ENCODE data around the gene B3GNT3. TPM values are rescaled to one million over a fixed set of nuclear protein-coding genes. Genes with fewer than 3 reads are reported as not detected.
"Not testable (repeated sequence)": the region's sequence is repeated elsewhere in the genome, so short reads cannot be mapped to it uniquely, and the experiment has no call there.

Gene B3GNT3
- total RNA-seq, 4 donors from 2014 or later, result 0.20 to 2.4 (median 0.44) TPM; not detected in 1

DNA sequence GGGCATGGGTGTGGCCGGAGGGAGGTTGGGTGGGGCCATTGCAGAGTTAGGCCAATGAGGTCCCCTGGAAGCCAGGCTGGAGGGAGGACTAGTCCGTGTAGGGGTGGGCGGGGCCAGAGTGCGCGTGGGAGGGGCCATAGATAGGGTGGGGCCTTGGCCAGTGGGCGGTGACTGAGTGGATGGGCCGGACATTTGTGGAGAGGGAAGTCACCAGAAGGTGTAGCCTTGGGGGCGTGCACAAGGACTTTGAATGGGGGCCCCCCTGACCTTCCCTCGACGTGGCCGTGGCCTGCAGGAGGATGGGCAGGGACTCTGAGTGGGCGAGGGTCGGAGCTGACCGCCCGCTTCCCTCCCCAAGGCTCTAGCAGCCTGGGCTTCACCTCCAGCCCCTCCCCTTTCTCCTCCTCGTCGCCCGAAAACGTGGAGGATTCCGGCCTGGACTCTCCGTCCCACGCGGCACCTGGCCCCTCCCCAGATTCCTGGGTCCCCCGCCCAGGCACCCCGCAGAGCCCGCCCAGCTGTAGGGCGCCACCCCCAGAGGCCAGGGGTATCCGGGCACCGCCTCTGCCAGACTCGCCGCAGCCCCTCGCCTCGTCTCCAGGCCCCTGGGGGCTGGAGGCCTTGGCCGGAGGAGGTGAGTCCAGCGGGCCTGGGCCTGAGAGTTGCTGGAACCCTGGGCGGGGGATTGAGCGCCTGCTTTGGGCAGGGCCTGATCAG is 16.5 kb upstream of the B3GNT3 start:
- H3K36me3 ChIP-seq, result no peaks in the 10 kb centered on the region
- no peak for TF ChIP-seq EP300 (IDR thresholded peaks at IDR 0.05)
- TF ChIP-seq, protein P1, sequence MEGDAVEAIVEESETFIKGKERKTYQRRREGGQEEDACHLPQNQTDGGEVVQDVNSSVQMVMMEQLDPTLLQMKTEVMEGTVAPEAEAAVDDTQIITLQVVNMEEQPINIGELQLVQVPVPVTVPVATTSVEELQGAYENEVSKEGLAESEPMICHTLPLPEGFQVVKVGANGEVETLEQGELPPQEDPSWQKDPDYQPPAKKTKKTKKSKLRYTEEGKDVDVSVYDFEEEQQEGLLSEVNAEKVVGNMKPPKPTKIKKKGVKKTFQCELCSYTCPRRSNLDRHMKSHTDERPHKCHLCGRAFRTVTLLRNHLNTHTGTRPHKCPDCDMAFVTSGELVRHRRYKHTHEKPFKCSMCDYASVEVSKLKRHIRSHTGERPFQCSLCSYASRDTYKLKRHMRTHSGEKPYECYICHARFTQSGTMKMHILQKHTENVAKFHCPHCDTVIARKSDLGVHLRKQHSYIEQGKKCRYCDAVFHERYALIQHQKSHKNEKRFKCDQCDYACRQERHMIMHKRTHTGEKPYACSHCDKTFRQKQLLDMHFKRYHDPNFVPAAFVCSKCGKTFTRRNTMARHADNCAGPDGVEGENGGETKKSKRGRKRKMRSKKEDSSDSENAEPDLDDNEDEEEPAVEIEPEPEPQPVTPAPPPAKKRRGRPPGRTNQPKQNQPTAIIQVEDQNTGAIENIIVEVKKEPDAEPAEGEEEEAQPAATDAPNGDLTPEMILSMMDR (IDR thresholded peaks at IDR 0.05), result no peak
- no peak for TF ChIP-seq POLR2A (IDR thresholded peaks at IDR 0.05)
- H3K4me1 ChIP-seq, result peaks cover 0 to 25% (median 5%) of the 10 kb centered on the region in 4 donors
- 3 to 6% methylated on average over 22 to 23 of the region's 37 CpGs for WGBS, 2 donors
- H3K27ac ChIP-seq, result no peak overlapping the region
- H3K4me3 ChIP-seq, result peak overlapping the region in 1 of 4 donors; percentile 21
- no peaks in the 10 kb centered on the region for H3K9me3 ChIP-seq
- H3K27me3 ChIP-seq, result peaks cover 0 to 34% of the 10 kb centered on the region in 2 donors
- peak in 1 of 2 donors; percentile 32 for DNase-seq (ENCODE audit: low spot score in 2 of 2)

GRCh38 chr19:17778968-17779929 is 15.7 kb upstream of the B3GNT3 start:
- no peaks in the 10 kb centered on the region for H3K9me3 ChIP-seq
- 13 to 17% methylated on average over 25 of the region's 25 CpGs for WGBS, 2 donors
- TF ChIP-seq POLR2A (IDR thresholded peaks at IDR 0.05) (no peak), EP300 (IDR thresholded peaks at IDR 0.05) (no peak)
- TF ChIP-seq, protein P1 (IDR thresholded peaks at IDR 0.05), result no peak
- peaks cover 0 to 29% (median 5%) of the 10 kb centered on the region in 4 donors for H3K4me1 ChIP-seq
- peak in 1 of 2 donors; percentile 52 for DNase-seq (ENCODE audit: low spot score in 2 of 2)
- no peak overlapping the region for H3K27ac ChIP-seq
- H3K4me3 ChIP-seq, result peak overlapping the region in 1 of 4 donors; percentile 21
- H3K27me3 ChIP-seq, result peaks cover 0 to 34% of the 10 kb centered on the region in 2 donors
- no peaks in the 10 kb centered on the region for H3K36me3 ChIP-seq

GRCh38 chr19:17780781-17781180 is 14.2 kb upstream of the B3GNT3 start:
- Histone ChIP-seq H3K36me3 (no peaks in the 10 kb centered on the region), H3K4me3 (no peak overlapping the region), H3K27me3 (peaks cover 0 to 34% of the 10 kb centered on the region in 2 donors), H3K27ac (no peak overlapping the region), H3K9me3 (no peaks in the 10 kb centered on the region), H3K4me1 (peaks cover 0 to 31% (median 5%) of the 10 kb centered on the region in 4 donors)
- WGBS, 2 donors, result 86 to 95% methylated on average over 2 of the region's 2 CpGs
- TF ChIP-seq, protein P1 (IDR thresholded peaks at IDR 0.05), result no peak
- TF ChIP-seq EP300 (IDR thresholded peaks at IDR 0.05), result no peak
- TF ChIP-seq POLR2A (IDR thresholded peaks at IDR 0.05), result no peak
- DNase-seq (ENCODE audit: low spot score in 2 of 2), result no peak

- WGBS, 2 donors, result 56 to 60% methylated on average over 5 of the region's 5 CpGs
- not testable (repeated sequence) for H3K27ac ChIP-seq; DNase-seq (ENCODE audit: low spot score in 2 of 2); H3K4me3 ChIP-seq; H3K36me3 ChIP-seq; H3K9me3 ChIP-seq
- H3K4me1 ChIP-seq, result peaks cover 0 to 17% (median 0%) of the 10 kb centered on the region in 4 donors
- peaks cover 0 to 21% of the 10 kb centered on the region in 2 donors for H3K27me3 ChIP-seq
Observed at GRCh38 chr19:17783721-17784120, 11.2 kb upstream of the B3GNT3 start.

- Histone ChIP-seq H3K4me3 (no peak overlapping the region), H3K4me1 (peaks cover 0 to 11% (median 0%) of the 10 kb centered on the region in 4 donors), H3K27ac (no peak overlapping the region), H3K36me3 (peaks cover 0 to 5% (median 0%) of the 10 kb centered on the region in 3 donors), H3K27me3 (peaks cover 0 to 15% of the 10 kb centered on the region in 2 donors), H3K9me3 (no peaks in the 10 kb centered on the region)
- TF ChIP-seq, protein P1 (IDR thresholded peaks at IDR 0.05), result peak; percentile 63 to 77 (median 72)
- TF ChIP-seq POLR2A (IDR thresholded peaks at IDR 0.05) (no peak), EP300 (IDR thresholded peaks at IDR 0.05) (no peak)
- 45 to 49% methylated on average over 32 of the region's 32 CpGs for WGBS, 2 donors
- peak in 1 of 2 donors; percentile 71 for DNase-seq (ENCODE audit: low spot score in 2 of 2)
Observed at GRCh38 chr19:17784201-17785008, 10.5 kb upstream of the B3GNT3 start.
